ENCODE data around the gene CSMD2.

DNA sequence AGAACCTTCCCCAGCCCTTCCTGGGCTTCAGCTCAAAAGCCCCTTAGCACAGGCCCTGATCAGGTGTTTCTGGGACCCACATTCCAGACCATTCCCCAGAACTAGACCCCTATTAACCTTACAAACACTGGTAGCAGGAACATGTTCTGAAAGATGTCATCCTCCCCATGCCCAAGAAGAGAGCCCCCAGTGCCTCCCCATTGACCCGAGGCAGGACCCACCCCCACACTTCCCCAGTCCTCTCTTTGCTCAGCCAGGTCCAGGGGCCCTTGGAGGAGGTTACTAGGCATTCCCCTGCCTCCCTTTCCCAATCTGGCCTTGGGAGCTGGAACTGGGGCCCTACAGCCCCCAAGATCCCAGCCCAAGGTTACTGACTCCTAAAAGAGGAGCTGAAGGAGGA is 340.1 kb downstream of the CSMD2 start:
- TF ChIP-seq, protein P1, sequence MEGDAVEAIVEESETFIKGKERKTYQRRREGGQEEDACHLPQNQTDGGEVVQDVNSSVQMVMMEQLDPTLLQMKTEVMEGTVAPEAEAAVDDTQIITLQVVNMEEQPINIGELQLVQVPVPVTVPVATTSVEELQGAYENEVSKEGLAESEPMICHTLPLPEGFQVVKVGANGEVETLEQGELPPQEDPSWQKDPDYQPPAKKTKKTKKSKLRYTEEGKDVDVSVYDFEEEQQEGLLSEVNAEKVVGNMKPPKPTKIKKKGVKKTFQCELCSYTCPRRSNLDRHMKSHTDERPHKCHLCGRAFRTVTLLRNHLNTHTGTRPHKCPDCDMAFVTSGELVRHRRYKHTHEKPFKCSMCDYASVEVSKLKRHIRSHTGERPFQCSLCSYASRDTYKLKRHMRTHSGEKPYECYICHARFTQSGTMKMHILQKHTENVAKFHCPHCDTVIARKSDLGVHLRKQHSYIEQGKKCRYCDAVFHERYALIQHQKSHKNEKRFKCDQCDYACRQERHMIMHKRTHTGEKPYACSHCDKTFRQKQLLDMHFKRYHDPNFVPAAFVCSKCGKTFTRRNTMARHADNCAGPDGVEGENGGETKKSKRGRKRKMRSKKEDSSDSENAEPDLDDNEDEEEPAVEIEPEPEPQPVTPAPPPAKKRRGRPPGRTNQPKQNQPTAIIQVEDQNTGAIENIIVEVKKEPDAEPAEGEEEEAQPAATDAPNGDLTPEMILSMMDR (IDR thresholded peaks at IDR 0.05 in 2 of 3, conservative IDR thresholded peaks at IDR 0.05 in 1 of 3; ENCODE audit: borderline replicate concordance in 1 of 3, insufficient read depth in 1 of 3, low read depth in 2 of 3, low read length in 2 of 3) = no peak
- TF ChIP-seq, protein P2, sequence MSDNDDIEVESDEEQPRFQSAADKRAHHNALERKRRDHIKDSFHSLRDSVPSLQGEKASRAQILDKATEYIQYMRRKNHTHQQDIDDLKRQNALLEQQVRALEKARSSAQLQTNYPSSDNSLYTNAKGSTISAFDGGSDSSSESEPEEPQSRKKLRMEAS (IDR thresholded peaks at IDR 0.05) = no peak
- TF ChIP-seq CEBPB (IDR thresholded peaks at IDR 0.05; ENCODE audit: low read depth) (no peak), JUND (IDR thresholded peaks at IDR 0.05) (no peak), SP1 (IDR thresholded peaks at IDR 0.05; ENCODE audit: low read depth) (no peak)
